Gastrocnemius medialis (tissue), 4 donors: ENCODE measurements around the gene LARP1B.
"Not testable (repeated sequence)": the region's sequence is repeated elsewhere in the genome, so short reads cannot be mapped to it uniquely, and the experiment has no call there.

ENCODE experiments used
- CTCF ChIP-seq, 5 experiments: fragments of 450-650 bp in 3 of 5; fragments of 200-600 bp in 2 of 5; sonication (generic) in 2 of 5; IDR thresholded peaks in 4 of 5; conservative IDR thresholded peaks in 1 of 5; 1 replicate in 4 of 5; 2 replicates in 1 of 5; pipeline ENCODE4 v1.5.1; 2016 to 2019; ENCODE audit warnings: antibody characterized with exemption in 5 of 5, mild to moderate bottlenecking in 3 of 5, moderate library complexity in 3 of 5
- POLR2A ChIP-seq, 2 donors: fragments of 450-650 bp; IDR thresholded peaks; one replicate each; pipeline ENCODE4 v1.6.1; 2017; ENCODE audit warnings: antibody characterized with exemption in 2 of 2, mild to moderate bottlenecking in 2 of 2, moderate library complexity in 2 of 2

DNA sequence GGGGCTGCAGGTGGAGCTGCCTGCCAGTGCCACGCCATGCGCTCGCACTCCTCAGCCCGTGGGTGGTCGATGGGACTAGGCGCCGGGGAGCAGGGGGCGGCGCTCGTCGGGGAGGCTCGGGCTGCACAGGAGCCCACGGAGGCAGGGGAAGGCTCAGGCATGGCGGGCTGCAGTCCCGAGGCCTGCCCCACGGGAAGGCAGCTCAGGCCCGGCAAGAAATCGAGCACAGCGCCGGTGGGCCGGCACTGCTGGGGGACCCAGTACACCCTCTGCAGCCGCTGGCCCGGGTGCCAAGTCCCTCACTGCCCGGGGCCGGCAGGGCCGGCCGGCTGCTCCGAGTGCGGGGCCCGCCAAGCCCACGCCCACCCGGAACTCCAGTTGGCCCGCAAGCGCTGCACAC, 13.6 kb upstream of the LARP1B start:
- not testable (repeated sequence) for TF ChIP-seq CTCF (IDR thresholded peaks at IDR 0.05 in 4 of 5, conservative IDR thresholded peaks at IDR 0.05 in 1 of 5); POLR2A (IDR thresholded peaks at IDR 0.05)
